ENCODE data around the gene TMOD1. TPM values are rescaled to one million over a fixed set of nuclear protein-coding genes. Genes with fewer than 3 reads are reported as not detected.

Gene TMOD1
- total and polyA plus RNA-seq, 2 experiments from 2014 or later = 0.69 to 4.5 TPM

GRCh38 chr9:97508852-97509251 lies 7.4 kb downstream of the TMOD1 start:
- TF ChIP-seq CTCF (conservative IDR thresholded peaks at IDR 0.05; ENCODE audit: low read depth in 2 of 2) (no peak), ZNF114 (CRISPR knock-in tag; IDR thresholded peaks at IDR 0.05) (no peak), CREB1 (CRISPR knock-in tag; IDR thresholded peaks at IDR 0.05; ENCODE audit: low read depth) (no peak), EZH2 (IDR thresholded peaks at IDR 0.05; ENCODE audit: low read depth, unreplicated experiment) (no peak), JUNB (IDR thresholded peaks at IDR 0.05; ENCODE audit: unreplicated experiment) (no peak), POLR2AphosphoS5 (IDR thresholded peaks at IDR 0.05; ENCODE audit: low read depth) (no peak), ZNF331 (CRISPR knock-in tag; IDR thresholded peaks at IDR 0.05; ENCODE audit: low read depth) (no peak), ZNF462 (CRISPR knock-in tag; IDR thresholded peaks at IDR 0.05) (no peak), STAT1 (IDR thresholded peaks at IDR 0.05; ENCODE audit: unreplicated experiment) (no peak), REST (IDR thresholded peaks at IDR 0.05; ENCODE audit: unreplicated experiment) (no peak), NANOG (IDR thresholded peaks at IDR 0.05; ENCODE audit: borderline replicate concordance) (no peak), EZH2phosphoT487 (IDR thresholded peaks at IDR 0.05; ENCODE audit: unreplicated experiment) (no peak)
- no peaks in the 10 kb centered on the region for H3K79me2 ChIP-seq (replicated peaks; ENCODE audit: insufficient read depth)
- H3K9me3 Mint-ChIP-seq = no peaks in the 10 kb centered on the region
- H3K27ac Mint-ChIP-seq = no peak overlapping the region
- H3F3A ChIP-seq (replicated peaks; ENCODE audit: low read depth) = no peaks in the 10 kb centered on the region
- no peaks in the 10 kb centered on the region; the same call in 2 of the 3 replicates for H3K4me1 Mint-ChIP-seq
- ATAC-seq (no peak), DNase-seq (ENCODE audit: low spot score) (no peak)
- no peak overlapping the region for H2AFZ ChIP-seq
- no peaks in the 10 kb centered on the region for H3K9me2 ChIP-seq (ENCODE audit: insufficient read depth)
- H4K20me1 ChIP-seq (replicated peaks; ENCODE audit: insufficient read depth) = no peaks in the 10 kb centered on the region
- no peak overlapping the region for H3K27ac ChIP-seq (ENCODE audit: low read depth)
- no peaks in the 10 kb centered on the region for H3K36me3 ChIP-seq (ENCODE audit: insufficient read depth)
- H3K4me1 ChIP-seq (ENCODE audit: insufficient read depth) = peaks cover 7% of the 10 kb centered on the region; the same call in 1 of the 2 replicates
- H3K27me3 ChIP-seq (ENCODE audit: insufficient read depth) = peaks cover 31% of the 10 kb centered on the region
- peaks cover 7% of the 10 kb centered on the region for H3K27me3 Mint-ChIP-seq (ENCODE audit: insufficient read depth, low read depth, poor library complexity)
- H3K4me2 ChIP-seq = no peak overlapping the region
- H3K36me3 Mint-ChIP-seq (ENCODE audit: low read depth) = no peaks in the 10 kb centered on the region
- no peak overlapping the region for H3K4me3 Mint-ChIP-seq
- no peak overlapping the region for H3K4me3 ChIP-seq

Data from GM23338 (cell line).